ENCODE data around the gene DERL3. TPM values are rescaled to one million over a fixed set of nuclear protein-coding genes. Genes with fewer than 3 reads are reported as not detected.
A peak's percentile ranks its signal among the peaks of the same experiment; 100 is the strongest.

Gene DERL3
- total RNA-seq, 2 donors from 2014 or later = 9.1 to 20.2 TPM

- Histone ChIP-seq H3K9ac (ENCODE audit: low read depth in 2 of 2, low read length in 2 of 2) (peak overlapping the region in 1 of 2 donors; percentile 83), H3K4me3 (peak overlapping the region; percentile 65), H3K4me1 (peaks cover 7% of the 10 kb centered on the region), H3K36me3 (no peaks in the 10 kb centered on the region), H3K27me3 (no peaks in the 10 kb centered on the region), H3K9me3 (no peaks in the 10 kb centered on the region), H3K27ac (peak overlapping the region; percentile 97)
- no peak for DNase-seq
- intact Hi-C loops (cut with DNase I) = no loop called here
- TF ChIP-seq, protein P1, sequence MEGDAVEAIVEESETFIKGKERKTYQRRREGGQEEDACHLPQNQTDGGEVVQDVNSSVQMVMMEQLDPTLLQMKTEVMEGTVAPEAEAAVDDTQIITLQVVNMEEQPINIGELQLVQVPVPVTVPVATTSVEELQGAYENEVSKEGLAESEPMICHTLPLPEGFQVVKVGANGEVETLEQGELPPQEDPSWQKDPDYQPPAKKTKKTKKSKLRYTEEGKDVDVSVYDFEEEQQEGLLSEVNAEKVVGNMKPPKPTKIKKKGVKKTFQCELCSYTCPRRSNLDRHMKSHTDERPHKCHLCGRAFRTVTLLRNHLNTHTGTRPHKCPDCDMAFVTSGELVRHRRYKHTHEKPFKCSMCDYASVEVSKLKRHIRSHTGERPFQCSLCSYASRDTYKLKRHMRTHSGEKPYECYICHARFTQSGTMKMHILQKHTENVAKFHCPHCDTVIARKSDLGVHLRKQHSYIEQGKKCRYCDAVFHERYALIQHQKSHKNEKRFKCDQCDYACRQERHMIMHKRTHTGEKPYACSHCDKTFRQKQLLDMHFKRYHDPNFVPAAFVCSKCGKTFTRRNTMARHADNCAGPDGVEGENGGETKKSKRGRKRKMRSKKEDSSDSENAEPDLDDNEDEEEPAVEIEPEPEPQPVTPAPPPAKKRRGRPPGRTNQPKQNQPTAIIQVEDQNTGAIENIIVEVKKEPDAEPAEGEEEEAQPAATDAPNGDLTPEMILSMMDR (IDR thresholded peaks at IDR 0.05) = no peak
Measured at GRCh38 chr22:23787600-23787896, 51.3 kb downstream of the DERL3 start.

DNA sequence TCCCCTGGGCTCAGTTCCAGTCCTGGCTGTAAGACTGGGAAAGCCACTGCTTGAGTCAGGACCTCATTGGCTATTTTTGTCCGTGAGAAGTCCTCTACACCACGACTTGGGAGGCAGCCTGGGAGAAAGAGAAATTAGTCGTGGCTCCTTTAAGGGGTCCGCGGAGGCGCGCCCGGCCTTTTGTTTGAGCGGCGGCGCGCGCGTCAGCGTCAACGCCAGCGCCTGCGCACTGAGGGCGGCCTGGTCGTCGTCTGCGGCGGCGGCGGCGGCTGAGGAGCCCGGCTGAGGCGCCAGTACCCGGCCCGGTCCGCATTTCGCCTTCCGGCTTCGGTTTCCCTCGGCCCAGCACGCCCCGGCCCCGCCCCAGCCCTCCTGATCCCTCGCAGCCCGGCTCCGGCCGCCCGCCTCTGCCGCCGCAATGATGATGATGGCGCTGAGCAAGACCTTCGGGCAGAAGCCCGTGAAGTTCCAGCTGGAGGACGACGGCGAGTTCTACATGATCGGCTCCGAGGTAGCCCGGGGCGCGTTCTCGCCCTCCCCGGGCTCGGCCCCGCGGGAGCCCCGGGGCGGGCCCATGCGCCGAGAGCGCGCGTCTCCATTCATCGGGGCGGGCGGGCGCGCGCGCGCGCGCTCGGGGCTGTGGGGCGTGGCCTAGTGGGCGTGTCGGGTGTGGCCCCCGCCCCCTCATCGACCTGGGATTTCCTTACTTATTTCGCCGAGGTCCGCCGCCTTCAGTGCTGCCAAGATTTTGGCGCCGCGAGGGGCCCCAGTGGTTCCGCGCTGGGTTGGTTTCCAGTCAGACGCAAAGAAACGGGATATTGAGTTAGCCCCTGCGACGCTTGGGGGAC, 51.8 kb downstream of the DERL3 start, which contains the start of gene SMARCB1:
Gene SMARCB1 (plus strand): TSS at position 215 of the 848 bp plus-strand sequence. CDS start 204 bp downstream, at position 419.
- Histone ChIP-seq H3K9me3 (no peaks in the 10 kb centered on the region), H3K27me3 (no peaks in the 10 kb centered on the region), H3K36me3 (no peaks in the 10 kb centered on the region), H3K27ac (peak within 1 kb of the TSS; percentile 97), H3K4me3 (peak within 1 kb of the TSS; percentile 65), H3K4me1 (peaks cover 7% of the 10 kb centered on the region), H3K9ac (ENCODE audit: low read depth in 2 of 2, low read length in 2 of 2) (peak within 1 kb of the TSS; percentile 83 to 88)
- peak; percentile 93 for DNase-seq
- intact Hi-C loops (cut with DNase I) = no loop called here
- TF ChIP-seq, protein P1 (IDR thresholded peaks at IDR 0.05) = no peak

- Histone ChIP-seq H3K36me3 (no peaks in the 10 kb centered on the region), H3K4me1 (peaks cover 7% of the 10 kb centered on the region), H3K9ac (ENCODE audit: low read depth in 2 of 2, low read length in 2 of 2) (peak overlapping the region; percentile 46 to 59), H3K27ac (peak overlapping the region; percentile 97), H3K27me3 (no peaks in the 10 kb centered on the region), H3K9me3 (no peaks in the 10 kb centered on the region), H3K4me3 (peak overlapping the region; percentile 65)
- TF ChIP-seq, protein P1 (IDR thresholded peaks at IDR 0.05) = no peak
- intact Hi-C loops (cut with DNase I) = no loop called here
- no peak for DNase-seq
Measured at GRCh38 chr22:23786261-23786710, 52.5 kb downstream of the DERL3 start.

Other genes with a start within 250 kb of the DERL3 start
- gene DRICH1, start 206.7 kb downstream of the DERL3 start, total RNA-seq = under 1 TPM; 0.35 to 0.79 TPM
- gene RGL4, start 148.0 kb downstream of the DERL3 start, total RNA-seq = under 1 TPM; 0.35 to 0.45 TPM
- 1 to 10 TPM; 2.8 to 3.5 TPM for gene ZNF70, start 87.9 kb downstream of the DERL3 start, total RNA-seq
- gene VPREB3, start 84.6 kb downstream of the DERL3 start, total RNA-seq = 1 to 10 TPM; 1.2 to 1.9 TPM
- gene C22orf15, start 76.0 kb downstream of the DERL3 start, total RNA-seq = not detected
- gene CHCHD10, start 71.0 kb downstream of the DERL3 start, total RNA-seq = 100 to 1,000 TPM; 420 to 719 TPM
- gene MMP11, start 66.2 kb downstream of the DERL3 start, total RNA-seq = 1 to 10 TPM; 2.3 to 4.5 TPM
- 10 to 100 TPM; 77.8 to 96.0 TPM for gene SMARCB1, start 52.0 kb downstream of the DERL3 start, total RNA-seq
- 1 to 10 TPM; 8.3 to 9.6 TPM for gene SLC2A11, start 18.9 kb upstream of the DERL3 start, total RNA-seq
- 100 to 1,000 TPM; 621 to 869 TPM for gene MIF, start 55.4 kb upstream of the DERL3 start, total RNA-seq
- 1 to 10 TPM; 2.7 to 3.4 TPM for gene GSTT2B, start 122.2 kb upstream of the DERL3 start, total RNA-seq
- gene DDTL, start 127.9 kb upstream of the DERL3 start, total RNA-seq = 1 to 10 TPM; 3.0 to 4.7 TPM
- 100 to 1,000 TPM; 291 to 328 TPM for gene DDT, start 135.4 kb upstream of the DERL3 start, total RNA-seq
- not detected for gene GSTT2, start 141.1 kb upstream of the DERL3 start, total RNA-seq
- gene GSTT4, start 166.4 kb upstream of the DERL3 start, total RNA-seq = not detected
- gene CABIN1, start 172.3 kb upstream of the DERL3 start, total RNA-seq = 10 to 100 TPM; 46.3 to 85.2 TPM